ENCODE measurements around the gene NRG2. TPM values are rescaled to one million over a fixed set of nuclear protein-coding genes. Genes with fewer than 3 reads are reported as not detected.

NRG2 gene
- polyA plus RNA-seq, 1 of the 3 experiments (the other 2 are of a cell fraction), result 3.7 TPM

DNA sequence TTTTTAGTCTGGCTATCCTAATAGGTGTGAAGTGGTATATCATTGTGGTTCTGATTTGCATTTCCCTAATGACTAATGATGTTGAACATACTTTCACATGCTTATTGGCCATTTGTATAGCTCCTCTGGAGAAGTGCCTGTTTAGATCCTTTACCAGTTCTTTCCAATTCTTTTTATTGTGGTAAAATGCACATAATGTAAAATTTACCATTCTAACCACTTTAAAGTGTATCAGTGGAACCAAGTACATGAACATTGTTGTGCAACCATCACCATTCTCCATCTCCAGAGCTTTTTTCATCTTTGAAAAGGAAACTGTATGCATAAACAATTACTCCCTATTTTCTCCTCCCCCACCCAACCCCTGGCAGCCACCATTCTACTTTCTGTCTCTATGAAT is 95.4 kb downstream of the NRG2 start:
- DNase-seq, result no peak
- ChIA-PET POLR2A (no interaction called here), CTCF (interaction anchor here (0.6 to 1.3 kb wide), 3 partner anchors 21 to 161 kb away, joined by 3 to 5 read pairs (median 4); no protein-coding TSS in a partner anchor)
- Histone ChIP-seq H2AFZ (ENCODE audit: low read depth) (no peak overlapping the region), H3K9me3 (no peaks in the 10 kb centered on the region), H3K9ac (no peak overlapping the region), H3K9me2 (no peaks in the 10 kb centered on the region), H4K20me1 (ENCODE audit: insufficient read depth) (no peaks in the 10 kb centered on the region), H3F3A (replicated peaks; ENCODE audit: insufficient read depth) (no peaks in the 10 kb centered on the region), H3K4me3 (ENCODE audit: low read depth in 2 of 2, low read length in 1 of 2) (no peak overlapping the region), H3K36me3 (replicated peaks in 1 of 2; ENCODE audit: control insufficient read depth in 1 of 2, insufficient read depth in 2 of 2, low read length in 1 of 2) (no peaks in the 10 kb centered on the region), H3K4me2 (no peak overlapping the region), H3K4me1 (ENCODE audit: control insufficient read depth in 1 of 2, insufficient read depth in 2 of 2, low read depth in 1 of 2, low read length in 1 of 2) (peaks cover 0 to 8% of the 10 kb centered on the region in 2 experiments; a peak in 1 of 4 replicates), H3K79me2 (ENCODE audit: insufficient read depth) (no peaks in the 10 kb centered on the region), H3K27ac (ENCODE audit: low read depth in 2 of 2, low read length in 1 of 2) (no peak overlapping the region), H3K27me3 (ENCODE audit: insufficient read depth) (no peaks in the 10 kb centered on the region)
- no peak for TF ChIP-seq CHD2 (IDR thresholded peaks at IDR 0.05; ENCODE audit: low read length, partially characterized antibody)
- TF ChIP-seq SIN3A (IDR thresholded peaks at IDR 0.05; ENCODE audit: borderline replicate concordance, low read depth, low read length), result no peak
- no peak for TF ChIP-seq FOXM1 (IDR thresholded peaks at IDR 0.05; ENCODE audit: low read depth)
- no peak for TF ChIP-seq JUND (IDR thresholded peaks at IDR 0.05)
- TF ChIP-seq YY1 (IDR thresholded peaks at IDR 0.05; ENCODE audit: low read depth), result no peak
- no peak for TF ChIP-seq MXI1 (IDR thresholded peaks at IDR 0.05; ENCODE audit: low read depth, low read length)
- TF ChIP-seq POLR2AphosphoS5 (IDR thresholded peaks at IDR 0.05; ENCODE audit: low read depth, low read length), result no peak
- TF ChIP-seq, protein P1, sequence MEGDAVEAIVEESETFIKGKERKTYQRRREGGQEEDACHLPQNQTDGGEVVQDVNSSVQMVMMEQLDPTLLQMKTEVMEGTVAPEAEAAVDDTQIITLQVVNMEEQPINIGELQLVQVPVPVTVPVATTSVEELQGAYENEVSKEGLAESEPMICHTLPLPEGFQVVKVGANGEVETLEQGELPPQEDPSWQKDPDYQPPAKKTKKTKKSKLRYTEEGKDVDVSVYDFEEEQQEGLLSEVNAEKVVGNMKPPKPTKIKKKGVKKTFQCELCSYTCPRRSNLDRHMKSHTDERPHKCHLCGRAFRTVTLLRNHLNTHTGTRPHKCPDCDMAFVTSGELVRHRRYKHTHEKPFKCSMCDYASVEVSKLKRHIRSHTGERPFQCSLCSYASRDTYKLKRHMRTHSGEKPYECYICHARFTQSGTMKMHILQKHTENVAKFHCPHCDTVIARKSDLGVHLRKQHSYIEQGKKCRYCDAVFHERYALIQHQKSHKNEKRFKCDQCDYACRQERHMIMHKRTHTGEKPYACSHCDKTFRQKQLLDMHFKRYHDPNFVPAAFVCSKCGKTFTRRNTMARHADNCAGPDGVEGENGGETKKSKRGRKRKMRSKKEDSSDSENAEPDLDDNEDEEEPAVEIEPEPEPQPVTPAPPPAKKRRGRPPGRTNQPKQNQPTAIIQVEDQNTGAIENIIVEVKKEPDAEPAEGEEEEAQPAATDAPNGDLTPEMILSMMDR (IDR thresholded peaks at IDR 0.05), result no peak
- TF ChIP-seq, protein P2, sequence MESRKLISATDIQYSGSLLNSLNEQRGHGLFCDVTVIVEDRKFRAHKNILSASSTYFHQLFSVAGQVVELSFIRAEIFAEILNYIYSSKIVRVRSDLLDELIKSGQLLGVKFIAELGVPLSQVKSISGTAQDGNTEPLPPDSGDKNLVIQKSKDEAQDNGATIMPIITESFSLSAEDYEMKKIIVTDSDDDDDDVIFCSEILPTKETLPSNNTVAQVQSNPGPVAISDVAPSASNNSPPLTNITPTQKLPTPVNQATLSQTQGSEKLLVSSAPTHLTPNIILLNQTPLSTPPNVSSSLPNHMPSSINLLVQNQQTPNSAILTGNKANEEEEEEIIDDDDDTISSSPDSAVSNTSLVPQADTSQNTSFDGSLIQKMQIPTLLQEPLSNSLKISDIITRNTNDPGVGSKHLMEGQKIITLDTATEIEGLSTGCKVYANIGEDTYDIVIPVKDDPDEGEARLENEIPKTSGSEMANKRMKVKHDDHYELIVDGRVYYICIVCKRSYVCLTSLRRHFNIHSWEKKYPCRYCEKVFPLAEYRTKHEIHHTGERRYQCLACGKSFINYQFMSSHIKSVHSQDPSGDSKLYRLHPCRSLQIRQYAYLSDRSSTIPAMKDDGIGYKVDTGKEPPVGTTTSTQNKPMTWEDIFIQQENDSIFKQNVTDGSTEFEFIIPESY (IDR thresholded peaks at IDR 0.05; ENCODE audit: borderline replicate concordance, low read depth), result no peak
- no peak for TF ChIP-seq RFX5 (IDR thresholded peaks at IDR 0.05; ENCODE audit: low read length)

DNA sequence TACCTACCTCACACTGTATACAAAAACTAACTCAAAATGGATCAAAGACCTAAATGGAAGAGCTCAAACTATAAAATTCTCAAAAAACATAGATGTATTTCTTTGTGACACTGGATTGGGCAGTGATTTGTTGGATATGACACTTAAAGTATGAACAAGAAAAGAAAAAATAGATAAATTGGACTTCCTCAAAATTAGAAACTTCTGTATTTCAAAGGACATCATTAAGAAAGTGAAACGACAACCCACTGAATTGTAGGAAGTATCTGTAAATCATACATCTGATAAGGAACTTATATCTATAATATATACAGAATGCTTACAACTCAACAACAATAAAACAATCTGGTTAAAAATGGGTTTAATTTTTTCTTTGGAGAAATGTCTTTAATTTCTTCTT is 96.7 kb downstream of the NRG2 start:
- POLR2A ChIA-PET, result no interaction called here
- Histone ChIP-seq H3K27me3 (ENCODE audit: insufficient read depth) (no peaks in the 10 kb centered on the region), H3K79me2 (ENCODE audit: insufficient read depth) (no peaks in the 10 kb centered on the region), H3K4me2 (no peak overlapping the region), H3K9me3 (0 out of 2 replicates have a peak, but pooled peaks cover 5% of the 10 kb centered on the region), H2AFZ (ENCODE audit: low read depth) (no peak overlapping the region), H3K4me1 (ENCODE audit: control insufficient read depth in 1 of 2, insufficient read depth in 2 of 2, low read depth in 1 of 2, low read length in 1 of 2) (peaks cover 0 to under 1% of the 10 kb centered on the region in 2 experiments; a peak in 1 of 4 replicates), H4K20me1 (ENCODE audit: insufficient read depth) (no peaks in the 10 kb centered on the region), H3K36me3 (replicated peaks in 1 of 2; ENCODE audit: control insufficient read depth in 1 of 2, insufficient read depth in 2 of 2, low read length in 1 of 2) (no peaks in the 10 kb centered on the region), H3K4me3 (ENCODE audit: low read depth in 2 of 2, low read length in 1 of 2) (no peak overlapping the region), H3K9me2 (no peaks in the 10 kb centered on the region), H3K27ac (ENCODE audit: low read depth in 2 of 2, low read length in 1 of 2) (no peak overlapping the region), H3K9ac (no peak overlapping the region), H3F3A (replicated peaks; ENCODE audit: insufficient read depth) (no peaks in the 10 kb centered on the region)
- DNase-seq, result no peak
- CTCF ChIA-PET, result interaction anchor here (1.0 to 1.5 kb wide), 2 partner anchors 23 to 158 kb away, joined by 4 read pairs; no protein-coding TSS in a partner anchor
- TF ChIP-seq, protein P2 (IDR thresholded peaks at IDR 0.05; ENCODE audit: borderline replicate concordance, low read depth), result no peak
- WGBS (ENCODE audit: low lambda C conversion rate), result 23% methylated on average over 1 of the region's 1 CpG
